Measurements from ENCODE around the gene CLINT1.

Gene CLINT1

DNA sequence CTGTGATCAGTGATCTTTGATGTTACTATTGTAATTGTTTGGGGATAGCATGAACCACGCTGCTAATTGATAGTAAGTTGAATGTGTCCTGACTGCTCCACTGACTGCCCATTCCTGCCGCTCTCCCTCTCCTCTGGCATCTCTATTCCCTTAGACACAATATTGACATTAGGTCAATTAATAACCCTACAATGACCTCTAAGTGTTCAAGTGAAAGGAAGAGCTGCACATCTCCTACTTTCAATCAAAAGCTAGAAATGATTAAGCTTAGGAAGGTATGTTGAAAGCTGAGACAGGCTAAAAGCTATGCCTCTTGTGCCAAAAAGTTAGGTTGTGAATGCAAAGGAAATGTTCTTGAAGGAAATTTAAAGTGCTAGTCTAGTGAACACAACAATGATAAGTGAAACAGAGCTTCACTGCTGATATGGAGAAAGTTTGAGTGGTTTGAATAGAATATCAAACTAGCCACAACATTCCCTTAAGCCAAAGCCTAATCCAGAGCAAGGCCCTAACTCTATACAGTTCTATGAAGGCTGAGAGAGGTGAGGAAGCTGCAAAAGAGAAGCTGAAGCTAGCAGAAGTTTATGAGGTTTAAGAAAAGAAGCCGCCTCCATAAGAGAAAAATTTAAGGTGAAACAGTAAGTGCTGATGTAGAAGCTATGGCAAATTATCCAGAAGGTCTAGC is 12.9 kb downstream of the CLINT1 start:
- TF ChIP-seq, protein P1, sequence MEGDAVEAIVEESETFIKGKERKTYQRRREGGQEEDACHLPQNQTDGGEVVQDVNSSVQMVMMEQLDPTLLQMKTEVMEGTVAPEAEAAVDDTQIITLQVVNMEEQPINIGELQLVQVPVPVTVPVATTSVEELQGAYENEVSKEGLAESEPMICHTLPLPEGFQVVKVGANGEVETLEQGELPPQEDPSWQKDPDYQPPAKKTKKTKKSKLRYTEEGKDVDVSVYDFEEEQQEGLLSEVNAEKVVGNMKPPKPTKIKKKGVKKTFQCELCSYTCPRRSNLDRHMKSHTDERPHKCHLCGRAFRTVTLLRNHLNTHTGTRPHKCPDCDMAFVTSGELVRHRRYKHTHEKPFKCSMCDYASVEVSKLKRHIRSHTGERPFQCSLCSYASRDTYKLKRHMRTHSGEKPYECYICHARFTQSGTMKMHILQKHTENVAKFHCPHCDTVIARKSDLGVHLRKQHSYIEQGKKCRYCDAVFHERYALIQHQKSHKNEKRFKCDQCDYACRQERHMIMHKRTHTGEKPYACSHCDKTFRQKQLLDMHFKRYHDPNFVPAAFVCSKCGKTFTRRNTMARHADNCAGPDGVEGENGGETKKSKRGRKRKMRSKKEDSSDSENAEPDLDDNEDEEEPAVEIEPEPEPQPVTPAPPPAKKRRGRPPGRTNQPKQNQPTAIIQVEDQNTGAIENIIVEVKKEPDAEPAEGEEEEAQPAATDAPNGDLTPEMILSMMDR (IDR thresholded peaks at IDR 0.05; ENCODE audit: low read depth, low read length) = no peak
- H3K4me3 ChIP-seq (ENCODE audit: low read depth, low read length) = no peak overlapping the region
- DNase-seq (ENCODE audit: low read depth, low spot score) = no peak
- in situ Hi-C loops (cut with HindIII; ENCODE audit: low sequenced_read_pairs) = no loop called here

DNA sequence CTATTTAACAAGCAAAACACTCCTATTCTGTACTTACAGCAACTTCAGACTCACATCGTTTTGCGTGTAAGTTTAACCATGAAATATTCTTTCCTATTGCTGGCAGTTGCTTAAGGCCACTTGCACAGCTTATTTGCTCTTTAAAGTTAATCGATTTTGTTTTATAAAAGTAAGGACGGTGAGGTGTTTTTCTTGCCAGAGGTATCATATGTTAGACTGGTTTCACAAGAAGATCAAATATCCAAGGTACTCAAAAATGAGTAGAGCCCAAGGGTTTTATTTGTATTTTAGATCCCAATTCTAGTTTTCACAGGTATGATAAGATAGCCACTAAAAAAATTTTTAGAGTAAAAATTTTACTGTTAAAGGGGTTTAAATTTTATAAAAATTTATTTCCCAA is 16.2 kb downstream of the CLINT1 start:
- in situ Hi-C loops (cut with HindIII; ENCODE audit: low sequenced_read_pairs) = no loop called here
- H3K4me3 ChIP-seq (ENCODE audit: low read depth, low read length) = no peak overlapping the region
- TF ChIP-seq, protein P1 (IDR thresholded peaks at IDR 0.05; ENCODE audit: low read depth, low read length) = no peak
- DNase-seq (ENCODE audit: low read depth, low spot score) = no peak

DNA sequence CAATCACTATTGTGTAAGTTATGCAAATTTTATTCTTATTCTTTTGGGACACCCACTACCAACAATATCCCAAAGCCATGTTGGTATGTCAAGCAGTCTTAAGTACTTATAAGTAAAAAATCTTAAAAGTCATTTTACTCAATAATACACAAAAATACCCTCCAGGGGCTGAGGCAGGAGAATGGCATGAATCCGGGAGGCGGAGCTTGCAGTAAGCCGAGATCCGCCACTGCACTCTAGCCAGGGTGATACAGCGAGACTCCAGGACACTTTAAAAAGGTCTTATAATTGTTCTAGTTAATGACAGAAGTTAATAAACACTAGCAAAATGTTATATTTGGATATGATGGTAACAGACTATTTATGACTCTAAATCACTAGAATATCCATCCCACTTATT is 16.8 kb downstream of the CLINT1 start:
- no peak for DNase-seq (ENCODE audit: low read depth, low spot score)
- TF ChIP-seq, protein P1 (IDR thresholded peaks at IDR 0.05; ENCODE audit: low read depth, low read length) = no peak
- H3K4me3 ChIP-seq (ENCODE audit: low read depth, low read length) = no peak overlapping the region
- in situ Hi-C loops (cut with HindIII; ENCODE audit: low sequenced_read_pairs) = no loop called here

DNA sequence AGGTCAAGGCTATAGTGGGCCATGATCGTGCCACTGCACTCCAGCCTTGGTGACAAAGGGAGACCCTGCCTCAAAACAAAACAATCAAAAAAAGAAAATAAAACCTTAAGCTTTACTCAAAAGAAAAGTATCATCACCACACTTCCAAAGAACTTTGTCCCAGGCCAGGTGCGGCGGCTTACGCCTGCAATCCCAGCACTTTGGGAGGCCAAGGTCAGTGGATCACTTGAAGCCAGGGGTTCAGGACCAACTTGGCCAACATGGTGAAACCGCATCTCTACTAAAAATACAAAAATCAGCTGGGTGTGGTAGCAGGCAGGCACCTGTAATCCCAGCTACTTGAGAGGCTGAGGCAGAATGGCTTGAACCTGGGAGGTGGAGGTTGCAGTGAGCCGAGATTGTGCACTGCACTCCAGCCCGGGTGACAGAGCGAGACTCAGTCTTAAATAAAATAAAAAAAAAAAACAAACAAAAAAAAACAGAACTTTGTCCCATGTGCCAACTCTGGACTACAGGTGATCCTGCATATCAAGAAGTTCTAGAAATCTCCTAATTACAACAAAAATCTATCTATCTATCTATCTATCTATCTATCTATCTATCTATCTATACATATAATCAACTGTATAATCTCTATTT is 19.7 kb downstream of the CLINT1 start:
- H3K4me3 ChIP-seq (ENCODE audit: low read depth, low read length) = no peak overlapping the region
- in situ Hi-C loops (cut with HindIII; ENCODE audit: low sequenced_read_pairs) = no loop called here
- TF ChIP-seq, protein P1 (IDR thresholded peaks at IDR 0.05; ENCODE audit: low read depth, low read length) = no peak
- no peak for DNase-seq (ENCODE audit: low read depth, low spot score)

DNA sequence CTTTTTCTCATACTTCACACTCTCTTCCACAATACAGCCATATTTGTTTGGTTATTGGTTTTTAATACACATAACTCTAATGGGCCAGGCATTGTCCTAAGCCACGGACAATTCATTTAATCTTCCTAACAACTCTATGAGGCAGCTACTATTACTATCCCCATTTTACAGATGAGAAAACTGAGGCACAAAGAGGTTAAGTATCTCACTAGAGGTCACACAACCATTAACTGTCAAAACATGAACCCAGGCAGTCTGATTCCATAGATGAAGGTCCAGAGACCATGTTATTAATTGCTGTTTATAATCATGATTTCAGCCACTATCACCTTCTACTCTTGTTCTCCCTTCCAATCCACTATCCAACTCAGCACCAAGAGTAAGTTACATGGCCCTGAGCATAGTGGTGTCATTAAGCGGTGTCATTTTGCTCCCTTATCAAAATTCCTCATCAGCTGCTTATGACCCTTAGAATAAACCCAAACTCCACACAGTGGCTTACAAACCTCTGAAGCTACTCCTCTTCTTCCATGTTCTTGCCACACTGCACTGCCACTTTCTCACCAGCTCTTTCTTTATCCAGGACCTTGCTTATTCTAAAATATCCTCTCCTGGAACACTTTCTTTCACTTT is 22.7 kb downstream of the CLINT1 start:
- in situ Hi-C loops (cut with HindIII; ENCODE audit: low sequenced_read_pairs) = no loop called here
- TF ChIP-seq, protein P1 (IDR thresholded peaks at IDR 0.05; ENCODE audit: low read depth, low read length) = no peak
- H3K4me3 ChIP-seq (ENCODE audit: low read depth, low read length) = no peak overlapping the region
- DNase-seq (ENCODE audit: low read depth, low spot score) = no peak

DNA sequence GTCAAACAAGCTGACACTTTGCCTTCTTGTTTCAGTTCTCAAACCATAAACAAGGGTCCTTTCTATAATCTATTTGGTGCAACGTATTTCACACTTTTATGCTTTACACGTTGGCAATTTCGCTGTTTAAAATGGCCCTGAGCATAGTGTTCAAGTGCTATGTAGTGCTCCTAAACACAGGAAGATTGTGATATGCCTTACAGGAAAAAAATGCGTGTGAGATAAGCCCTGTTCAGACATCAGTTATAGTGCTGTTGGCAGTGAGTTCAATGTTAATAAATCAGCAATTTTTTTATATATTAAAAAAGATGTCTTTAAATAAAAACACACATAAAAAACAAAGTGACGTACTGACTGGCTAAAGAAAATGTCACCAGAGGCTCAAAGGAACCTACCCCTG is 23.9 kb downstream of the CLINT1 start:
- no peak for DNase-seq (ENCODE audit: low read depth, low spot score)
- in situ Hi-C loops (cut with HindIII; ENCODE audit: low sequenced_read_pairs) = no loop called here
- TF ChIP-seq, protein P1 (IDR thresholded peaks at IDR 0.05; ENCODE audit: low read depth, low read length) = no peak
- H3K4me3 ChIP-seq (ENCODE audit: low read depth, low read length) = no peak overlapping the region

Measured in astrocyte of the spinal cord (primary cell).